Right lobe of liver (tissue), 6 donors: ENCODE measurements around the gene PA2G4. TPM values are rescaled to one million over a fixed set of nuclear protein-coding genes. Genes with fewer than 3 reads are reported as not detected.
A peak's percentile ranks its signal among the peaks of the same experiment; 100 is the strongest.
"Not testable (repeated sequence)": the region's sequence is repeated elsewhere in the genome, so short reads cannot be mapped to it uniquely, and the experiment has no call there.

Experiments used
- ATAC-seq, 4 donors: fragments of 200-7000 bp; cut with Tn5 transposase; one replicate each; pipeline ENCODE4 v1.9.1; 2020; ENCODE audit warnings: mild to moderate bottlenecking in 4 of 4, moderate library complexity in 4 of 4
- DNase-seq, 3 donors: peaks; one replicate each; pipeline ENCODE4 v3.0.0-alpha.2; 2020
- H3K27ac ChIP-seq, 3 donors: fragments of 200-600 bp; one replicate each; pipeline ENCODE4 v1.8.0; 2022
- H3K27me3 ChIP-seq, 2 donors: fragments of 200-600 bp; one replicate each; pipeline ENCODE4 v1.8.0; 2022
- H3K36me3 ChIP-seq, 4 donors: fragments of 200-600 bp; sonication (generic) in 1 of 4; one replicate each; pipeline versions ENCODE4 v1.5.1 to v1.8.0; 2017 to 2022; ENCODE audit warnings: control low read depth in 1 of 4
- H3K4me1 ChIP-seq, 4 donors: fragments of 200-600 bp; sonication (generic) in 1 of 4; one replicate each; pipeline versions ENCODE4 v1.5.1 to v1.8.0; 2017 to 2022; ENCODE audit warnings: control low read depth in 1 of 4
- H3K4me3 ChIP-seq, 3 donors: fragments of 200-600 bp; one replicate each; pipeline ENCODE4 v1.8.0; 2022
- H3K9me3 ChIP-seq, 4 donors: fragments of 200-600 bp; sonication (generic) in 1 of 4; one replicate each; pipeline versions ENCODE4 v1.5.1 to v1.8.0; 2017 to 2022; ENCODE audit warnings: control low read depth in 1 of 4
- POLR2A ChIP-seq: fragments of 450-650 bp; IDR thresholded peaks from one replicate; pipeline ENCODE4 v1.6.1; 2017; ENCODE audit warnings: antibody characterized with exemption, mild to moderate bottlenecking
- WGBS: methylation state at CpG from one replicate; pipeline ENCODE4 v1.1.6; 2018; ENCODE audit warnings: low coverage, low lambda C conversion rate; ENCODE audit not compliant: insufficient coverage; ENCODE audit errors: missing lambda C conversion rate; 5-methylcytosine and 5-hydroxymethylcytosine counted together
- intact Hi-C, 2 donors: fragments of 100-400 bp; cut with DNase I; formaldehyde crosslinking; loops; one replicate each; pipeline versions ENCODE4 v1.11.2 to v1.14.1; 2022
- total RNA-seq, 6 experiments: library from RNA; depleted of rRNA in 2 of 6; stranded (reverse); fragments of >200 nt in 2 of 6; fragmentation: NEBNext Ultra II Directional in 3 of 6; extraction: Animal tissue kit (Norgen Biotek cat#: 25700) in 3 of 6; gene quantifications; one replicate each; pipeline versions ENCODE4 v1.1.0 to v1.2.4, GENCODE V29; 2016 to 2023
- TF ChIP-seq, protein P1 (sequence below), 4 donors: fragments of 200-600 bp in 3 of 4; fragments of 450-650 bp in 1 of 4; IDR thresholded peaks; one replicate each; pipeline versions ENCODE4 v1.5.1 to v1.8.0; 2016 to 2022; ENCODE audit warnings: antibody characterized with exemption in 4 of 4, mild to moderate bottlenecking in 2 of 4
- donor health status: DM: no; HTN: yes; CAD: no.
- donor health status: DM: no; HTN: no; CAD: no.
- donor health status: DM: no; HTN: no; CAD: no.
- donor health status: DM: no; HTN: yes; CAD: no.
- donor health status: DM: no; HTN: yes; CAD: no.

PA2G4 gene
- total RNA-seq, 6 experiments from 2014 or later = 29.7 to 82.4 (median 36.6) TPM

DNA sequence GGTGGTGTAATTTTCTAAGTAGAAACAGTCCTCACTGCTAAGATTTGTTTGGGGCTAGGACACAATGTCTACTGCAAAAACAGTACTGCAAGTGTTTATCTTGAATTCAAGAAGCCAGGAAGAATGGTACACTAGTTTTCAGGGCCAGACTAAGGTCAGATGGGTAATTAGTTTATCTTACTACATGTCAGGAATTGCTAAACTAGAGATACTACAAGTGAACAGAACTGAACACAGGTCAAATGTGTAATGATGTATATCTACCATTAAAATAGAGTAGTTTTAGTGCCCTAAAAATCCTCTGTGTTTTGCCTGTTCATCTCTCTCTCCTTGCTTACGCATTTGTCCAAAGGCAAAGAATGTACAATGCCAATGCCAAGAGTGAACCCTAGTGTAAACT, 9.7 kb downstream of the PA2G4 start:
- no peak overlapping the region for H3K27ac ChIP-seq
- DNase-seq (no peak), ATAC-seq (no peak)
- H3K9me3 ChIP-seq = no peaks in the 10 kb centered on the region
- H3K36me3 ChIP-seq = peaks cover 7 to 45% (median 24%) of the 10 kb centered on the region in 4 donors
- WGBS = 100% methylated on average over 1 of the region's 1 CpG
- peaks cover 0 to 5% (median 2%) of the 10 kb centered on the region in 4 donors for H3K4me1 ChIP-seq
- H3K4me3 ChIP-seq = no peak overlapping the region
- H3K27me3 ChIP-seq = no peaks in the 10 kb centered on the region
- intact Hi-C loops = no loop called here
- TF ChIP-seq, protein P1, sequence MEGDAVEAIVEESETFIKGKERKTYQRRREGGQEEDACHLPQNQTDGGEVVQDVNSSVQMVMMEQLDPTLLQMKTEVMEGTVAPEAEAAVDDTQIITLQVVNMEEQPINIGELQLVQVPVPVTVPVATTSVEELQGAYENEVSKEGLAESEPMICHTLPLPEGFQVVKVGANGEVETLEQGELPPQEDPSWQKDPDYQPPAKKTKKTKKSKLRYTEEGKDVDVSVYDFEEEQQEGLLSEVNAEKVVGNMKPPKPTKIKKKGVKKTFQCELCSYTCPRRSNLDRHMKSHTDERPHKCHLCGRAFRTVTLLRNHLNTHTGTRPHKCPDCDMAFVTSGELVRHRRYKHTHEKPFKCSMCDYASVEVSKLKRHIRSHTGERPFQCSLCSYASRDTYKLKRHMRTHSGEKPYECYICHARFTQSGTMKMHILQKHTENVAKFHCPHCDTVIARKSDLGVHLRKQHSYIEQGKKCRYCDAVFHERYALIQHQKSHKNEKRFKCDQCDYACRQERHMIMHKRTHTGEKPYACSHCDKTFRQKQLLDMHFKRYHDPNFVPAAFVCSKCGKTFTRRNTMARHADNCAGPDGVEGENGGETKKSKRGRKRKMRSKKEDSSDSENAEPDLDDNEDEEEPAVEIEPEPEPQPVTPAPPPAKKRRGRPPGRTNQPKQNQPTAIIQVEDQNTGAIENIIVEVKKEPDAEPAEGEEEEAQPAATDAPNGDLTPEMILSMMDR (IDR thresholded peaks at IDR 0.05) = no peak
- no peak for TF ChIP-seq POLR2A

- H3K9me3 ChIP-seq = no peaks in the 10 kb centered on the region
- peak overlapping the region; percentile 78 to 88 (median 81) for H3K27ac ChIP-seq
- intact Hi-C loops = no loop called here
- H3K4me1 ChIP-seq = peaks cover 0 to 16% (median 8%) of the 10 kb centered on the region in 4 donors
- H3K36me3 ChIP-seq = peaks cover 0 to 33% (median 14%) of the 10 kb centered on the region in 4 donors
- no peak for DNase-seq
- ATAC-seq = no peak
- H3K27me3 ChIP-seq = no peaks in the 10 kb centered on the region
- TF ChIP-seq, protein P1 (IDR thresholded peaks at IDR 0.05) = no peak
- no peak for TF ChIP-seq POLR2A
- H3K4me3 ChIP-seq = peak overlapping the region; percentile 58 to 95 (median 74)
- WGBS = 62% methylated on average over 10 of the region's 10 CpGs
Observed at GRCh38 chr12:56115329-56115728, 11.0 kb downstream of the PA2G4 start.

- peak; percentile 92 to 95 (median 94) for DNase-seq
- intact Hi-C loops = no loop called here
- under 1% methylated on average over 34 of the region's 34 CpGs for WGBS
Observed at GRCh38 chr12:56116267-56117081, 12.1 kb downstream of the PA2G4 start, which contains the start of gene RPL41. TSS of gene RPL41 (plus strand) at chr12:56116633.

DNA sequence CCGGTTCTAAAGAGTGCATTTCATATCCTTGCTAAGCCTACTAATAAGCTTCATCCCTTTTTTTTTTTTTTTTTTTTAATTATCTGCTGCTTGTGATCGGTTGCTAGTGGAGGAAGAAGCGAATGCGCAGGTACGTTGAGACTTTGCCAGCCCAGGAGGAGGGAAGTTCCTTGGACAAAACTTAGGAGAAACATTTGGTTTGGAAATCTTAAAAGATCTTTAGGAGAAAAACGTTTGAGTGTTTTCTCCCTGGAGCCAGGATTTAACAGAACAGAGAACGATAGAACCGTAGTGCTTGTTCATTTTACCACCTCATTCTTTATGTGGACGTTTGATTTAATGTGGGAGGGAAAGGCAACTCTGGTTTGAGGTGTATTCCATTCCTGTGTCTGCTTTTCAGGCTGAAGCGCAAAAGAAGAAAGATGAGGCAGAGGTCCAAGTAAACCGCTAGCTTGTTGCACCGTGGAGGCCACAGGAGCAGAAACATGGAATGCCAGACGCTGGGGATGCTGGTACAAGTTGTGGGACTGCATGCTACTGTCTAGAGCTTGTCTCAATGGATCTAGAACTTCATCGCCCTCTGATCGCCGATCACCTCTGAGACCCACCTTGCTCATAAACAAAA, 12.8 kb downstream of the PA2G4 start:
- WGBS = 0% methylated on average over 12 of the region's 16 CpGs
- ATAC-seq, H3K27me3 ChIP-seq, intact Hi-C loops, H3K9me3 ChIP-seq, DNase-seq: not testable (repeated sequence)
- Histone ChIP-seq H3K27ac (peak overlapping the region; percentile 78 to 88 (median 81)), H3K4me3 (peak overlapping the region; percentile 58 to 95 (median 74)), H3K36me3 (peaks cover 0 to 14% (median 2%) of the 10 kb centered on the region in 4 donors), H3K4me1 (peaks cover 0 to 34% (median 17%) of the 10 kb centered on the region in 4 donors)

More at GRCh38 chr12:56116267-56117081, 12.1 kb downstream of the PA2G4 start, which contains the start of gene RPL41:
- H3K36me3 ChIP-seq = peaks cover 0 to 21% (median 5%) of the 10 kb centered on the region in 4 donors
- peak; percentile 61 to 64 (median 63) for ATAC-seq
- peak within 1 kb of the TSS; percentile 78 to 88 (median 81) for H3K27ac ChIP-seq
- H3K4me1 ChIP-seq = peaks cover 0 to 27% (median 13%) of the 10 kb centered on the region in 4 donors
- no peaks in the 10 kb centered on the region for H3K27me3 ChIP-seq
- TF ChIP-seq, protein P1 (IDR thresholded peaks at IDR 0.05) = no peak
- TF ChIP-seq POLR2A = peak; percentile 95
- peak within 1 kb of the TSS; percentile 58 to 95 (median 74) for H3K4me3 ChIP-seq
- H3K9me3 ChIP-seq = no peaks in the 10 kb centered on the region
